HepG2 (cell line): ENCODE data around the gene SERINC5. TPM values are rescaled to one million over a fixed set of nuclear protein-coding genes. Genes with fewer than 3 reads are reported as not detected.

Source experiments
- ATAC-seq: fragments of 200-7000 bp; cut with Tn5 transposase; 3 replicates; pipeline ENCODE4 v1.9.1; 2020; ENCODE audit warnings: mild to moderate bottlenecking, moderate library complexity
- BruUV-seq: library from RNA; stranded (reverse); fragments of 400-500 nt; replicated peaks from 2 replicates; lab custom pipeline; 2021; lab: Mats Ljungman, UMichigan
- CTCF ChIA-PET: fragments of 300-600 bp; formaldehyde crosslinking; extraction: SDS; loops from one replicate; lab custom pipeline; 2021; ENCODE audit warnings: low total read pairs, inconsistent platforms, low intra/inter-chr PET ratio; lab: Yijun Ruan, JAX
- POLR2A ChIA-PET: fragments of 350-600 bp; sonication (Branson Sonifier 250); formaldehyde crosslinking; loops from one replicate; lab custom pipeline; 2020; ENCODE audit warnings: antibody characterized with exemption, inconsistent platforms; lab: Yijun Ruan, JAX
- DNase-seq: peaks from one replicate; pipeline ENCODE4 v3.0.0-alpha.2; 2015; ENCODE audit warnings: low spot score
- FAIRE-seq: peaks from 3 replicates; lab custom pipeline; 2011; peaks lifted over from hg19 to GRCh38; lab: Jason Lieb, UNC
- H2AFZ ChIP-seq: one replicate; pipeline ENCODE4 v1.6.1; 2011; ENCODE audit warnings: low read length, inconsistent platforms
- H3K27ac ChIP-seq: fragments of 300-600 bp; 3 replicates; pipeline ENCODE4 v1.8.0; 2011; ENCODE audit warnings: mixed run types, mild to moderate bottlenecking, mixed read lengths, low read length, inconsistent platforms; ENCODE audit not compliant: insufficient read depth; ENCODE audit errors: extremely low read length
- H3K27me3 ChIP-seq, 2 experiments: fragments of 200-600 bp in 1 of 2; 2 replicates in 1 of 2; 3 replicates in 1 of 2; pipeline versions ENCODE4 v1.6.0 to v1.8.0; 2011; ENCODE audit warnings: low read length in 2 of 2, mild to moderate bottlenecking in 2 of 2, moderate library complexity in 2 of 2, inconsistent platforms in 1 of 2; ENCODE audit not compliant: insufficient read depth in 2 of 2, control insufficient read depth in 1 of 2
- H3K36me3 ChIP-seq, 2 experiments: fragments of 200-600 bp in 1 of 2; replicated peaks in 1 of 2; 2 replicates in 1 of 2; 3 replicates in 1 of 2; pipeline versions ENCODE4 v1.5.1 to v1.8.0; 2011; ENCODE audit warnings: low read length in 2 of 2, inconsistent platforms in 1 of 2; ENCODE audit not compliant: insufficient read depth in 2 of 2, control insufficient read depth in 1 of 2
- H3K4me1 ChIP-seq: 2 replicates; pipeline ENCODE4 v1.5.1; 2012; ENCODE audit warnings: low read length, inconsistent platforms; ENCODE audit not compliant: insufficient read depth
- H3K4me2 ChIP-seq: 2 replicates; pipeline ENCODE4 v1.6.0; 2011; ENCODE audit warnings: low read depth, low read length, inconsistent platforms
- H3K4me3 ChIP-seq, 3 experiments: fragments of 200-600 bp in 1 of 3; sonication (generic), shearing (Covaris generic) in 1 of 3; replicated peaks in 1 of 3; 2 replicates each; pipeline ENCODE4 v1.5.1; 2011 to 2016; ENCODE audit warnings: low read length in 3 of 3, inconsistent platforms in 2 of 3, low read depth in 2 of 3, mild to moderate bottlenecking in 2 of 3, control low read depth in 1 of 3, mixed read lengths in 1 of 3; ENCODE audit not compliant: insufficient read depth in 1 of 3
- H3K79me2 ChIP-seq: one replicate; pipeline ENCODE4 v1.6.1; 2011; ENCODE audit warnings: low read length, inconsistent platforms; ENCODE audit not compliant: insufficient read depth
- H3K9ac ChIP-seq: 2 replicates; pipeline ENCODE4 v1.6.0; 2011; ENCODE audit warnings: mild to moderate bottlenecking, low read depth, low read length, inconsistent platforms; ENCODE audit not compliant: insufficient read depth
- H3K9me3 ChIP-seq: 2 replicates; pipeline ENCODE4 v1.5.1; 2012; ENCODE audit warnings: mild to moderate bottlenecking, low read length
- H4K20me1 ChIP-seq: 2 replicates; pipeline ENCODE4 v1.6.0; 2011; ENCODE audit warnings: inconsistent platforms, mild to moderate bottlenecking, low read length, moderate library complexity; ENCODE audit not compliant: insufficient read depth
- BHLHE40 ChIP-seq: IDR thresholded peaks from 2 replicates; pipeline ENCODE4 v1.6.1; 2011; ENCODE audit warnings: low read length, improper control_type of control experiment
- KAT2B ChIP-seq: fragments of 150-350 bp; IDR thresholded peaks from 2 replicates; pipeline ENCODE4 v1.6.1; 2014; ENCODE audit warnings: low read depth, low read length, borderline replicate concordance
- ZNF646 ChIP-seq: sonication (generic); formaldehyde crosslinking; IDR thresholded peaks from 2 replicates; pipeline ENCODE4 v1.9.0; 2021; ENCODE audit warnings: mild to moderate bottlenecking, missing genetic modification reagents
- ZNF891 ChIP-seq: sonication (generic); formaldehyde crosslinking; IDR thresholded peaks from 2 replicates; pipeline ENCODE4 v1.5.0; 2020; ENCODE audit warnings: mild to moderate bottlenecking, missing genetic modification reagents
- WGBS: methylation state at CpG from one replicate; pipeline ENCODE4 v1.1.6; 2017; ENCODE audit warnings: low lambda C conversion rate; 5-methylcytosine and 5-hydroxymethylcytosine counted together
- in situ Hi-C: cut with HindIII; loops from 2 replicates; pipeline ENCODE4 v1.10.0; 2017; ENCODE audit warnings: low pct_unique_long_range_greater_than_20kb; ENCODE audit not compliant: extremely low pct_ligation_motif_present
- intact Hi-C: fragments of 100-400 bp; cut with micrococcal nuclease; formaldehyde crosslinking; loops from one replicate; pipeline ENCODE4 v1.10.0; 2022; ENCODE audit not compliant: unreplicated experiment
- polyA plus RNA-seq, 8 experiments: library from polyadenylated mRNA; depleted of rRNA in 3 of 8; stranded (reverse) in 7 of 8; unstranded in 1 of 8; fragments of >200 nt; fragmentation: Illumina TruSeq in 4 of 8; extraction: Trizol in 4 of 8; gene quantifications; 2 replicates each; pipeline versions ENCODE4 v1.2.1 to v1.2.3, GENCODE V29; 2011 to 2016; ENCODE audit warnings: low read depth in 4 of 8, missing spikeins in 1 of 8, mixed read lengths in 1 of 8; ENCODE audit not compliant: insufficient read depth in 1 of 8
- total RNA-seq, 5 experiments: library from RNA; depleted of rRNA; stranded (reverse); fragments of >200 nt; fragmentation: Illumina TruSeq; extraction: Trizol; gene quantifications; 2 replicates each; pipeline ENCODE4 v1.2.3, GENCODE V29; 2016; ENCODE audit warnings: low read depth in 1 of 5

Gene SERINC5
- total and polyA plus RNA-seq, 2 of the 13 experiments (the other 11 are each of a cell fraction or from before 2014, with no cell fraction given), result 17.3 to 22.8 TPM

- WGBS, result 99% methylated on average over 3 of the region's 3 CpGs
- ATAC-seq (no peak), FAIRE-seq (no peak)
These were observed 96.6 kb downstream of the SERINC5 start for GRCh38 chr5:80159133-80159815.

More at GRCh38 chr5:80159133-80159815, 96.6 kb downstream of the SERINC5 start:
- DNase-seq, result no peak
- H3K4me3 ChIP-seq, result no peak overlapping the region
- intact Hi-C loops (no loop called here), in situ Hi-C loops (no loop called here)
- H3K4me2 ChIP-seq, result no peak overlapping the region
- no TSS peak for BruUV-seq
- TF ChIP-seq BHLHE40 (no peak), ZNF646 (CRISPR knock-in tag) (no peak), ZNF891 (CRISPR knock-in tag) (no peak), KAT2B (no peak)
- H3K9me3 ChIP-seq, result no peaks in the 10 kb centered on the region
- H3K36me3 ChIP-seq, result peaks cover 9 to 27% of the 10 kb centered on the region in 2 experiments
- POLR2A ChIA-PET, result no interaction called here
- peaks cover 20% of the 10 kb centered on the region for H3K4me1 ChIP-seq
- no peaks in the 10 kb centered on the region for H4K20me1 ChIP-seq
- H2AFZ ChIP-seq, result no peak overlapping the region
- no peaks in the 10 kb centered on the region for H3K79me2 ChIP-seq
- no peak overlapping the region for H3K27ac ChIP-seq
- CTCF ChIA-PET, result no interaction called here
- no peak overlapping the region for H3K9ac ChIP-seq
- no peaks in the 10 kb centered on the region for H3K27me3 ChIP-seq
